H9 (cell line): ENCODE results near the gene UPB1. TPM values are rescaled to one million over a fixed set of nuclear protein-coding genes. Genes with fewer than 3 reads are reported as not detected.

Experiments used
- DNase-seq: peaks from one replicate; pipeline ENCODE4 v3.0.0-alpha.2; 2017
- H2AFZ ChIP-seq: one replicate; pipeline ENCODE4 v1.6.1; 2013; ENCODE audit warnings: mild to moderate bottlenecking, low read length, control low read depth, moderate library complexity
- H2AK5ac ChIP-seq: 2 replicates; pipeline ENCODE4 v1.6.1; 2013; ENCODE audit warnings: low read length, control low read depth, mixed read lengths; ENCODE audit not compliant: insufficient read length
- H2BK120ac ChIP-seq: one replicate; pipeline ENCODE4 v1.6.1; 2013; ENCODE audit warnings: low read depth, mild to moderate bottlenecking, low read length, control low read depth, inconsistent platforms; ENCODE audit not compliant: poor library complexity, severe bottlenecking
- H2BK12ac ChIP-seq: 2 replicates; pipeline ENCODE4 v1.6.1; 2013; ENCODE audit warnings: low read length, control low read depth, mixed read lengths, low read depth; ENCODE audit not compliant: insufficient read length
- H2BK15ac ChIP-seq: 2 replicates; pipeline ENCODE4 v1.6.1; 2013; ENCODE audit warnings: low read depth, low read length, control low read depth
- H2BK20ac ChIP-seq: one replicate; pipeline ENCODE4 v1.6.1; 2013; ENCODE audit warnings: low read depth, mild to moderate bottlenecking, low read length, control low read depth, inconsistent platforms; ENCODE audit not compliant: poor library complexity, severe bottlenecking
- H2BK5ac ChIP-seq: 2 replicates; pipeline ENCODE4 v1.6.1; 2013; ENCODE audit warnings: low read length, control low read depth, mixed read lengths; ENCODE audit not compliant: insufficient read length
- H3K14ac ChIP-seq: 2 replicates; pipeline ENCODE4 v1.6.1; 2013; ENCODE audit warnings: low read length, control low read depth; ENCODE audit not compliant: insufficient read depth
- H3K18ac ChIP-seq: 2 replicates; pipeline ENCODE4 v1.6.1; 2013; ENCODE audit warnings: low read depth, mild to moderate bottlenecking, mixed read lengths, low read length, control low read depth; ENCODE audit not compliant: insufficient read length
- H3K23ac ChIP-seq: 2 replicates; pipeline ENCODE4 v1.6.1; 2013; ENCODE audit warnings: low read length, control low read depth, mixed read lengths, low read depth; ENCODE audit not compliant: insufficient read length
- H3K23me2 ChIP-seq: 2 replicates; pipeline ENCODE4 v1.6.1; 2013; ENCODE audit warnings: low read depth, mild to moderate bottlenecking, mixed read lengths, low read length, control low read depth; ENCODE audit not compliant: insufficient read length, poor library complexity, severe bottlenecking
- H3K27ac ChIP-seq: 2 replicates; pipeline ENCODE4 v1.5.1; 2013; ENCODE audit warnings: low read length, control low read depth, mixed read lengths, low read depth; ENCODE audit not compliant: insufficient read length
- H3K27me3 ChIP-seq: 2 replicates; pipeline ENCODE4 v1.6.1; 2013; ENCODE audit warnings: low read length, control low read depth, inconsistent platforms; ENCODE audit not compliant: insufficient read depth
- H3K4ac ChIP-seq: 2 replicates; pipeline ENCODE4 v1.6.1; 2013; ENCODE audit warnings: low read depth, mild to moderate bottlenecking, control low read depth, inconsistent platforms, low read length, moderate library complexity
- H3K4me1 ChIP-seq: 2 replicates; pipeline ENCODE4 v1.6.1; 2013; ENCODE audit warnings: low read length, control low read depth, inconsistent platforms; ENCODE audit not compliant: insufficient read depth
- H3K4me2 ChIP-seq: 2 replicates; pipeline ENCODE4 v1.6.1; 2013; ENCODE audit warnings: low read length, control low read depth, mixed read lengths; ENCODE audit not compliant: insufficient read length, insufficient read depth
- H3K56ac ChIP-seq: 2 replicates; pipeline ENCODE4 v1.6.1; 2013; ENCODE audit warnings: low read depth, mild to moderate bottlenecking, mixed read lengths, low read length, control low read depth; ENCODE audit not compliant: insufficient read length
- H3K79me1 ChIP-seq: 2 replicates; pipeline ENCODE4 v1.6.1; 2013; ENCODE audit warnings: low read depth, mild to moderate bottlenecking, moderate library complexity, low read length, control low read depth, inconsistent platforms; ENCODE audit not compliant: insufficient read depth, poor library complexity, severe bottlenecking
- H3K79me2 ChIP-seq: 2 replicates; pipeline ENCODE4 v1.6.1; 2013; ENCODE audit warnings: low read length, control low read depth, inconsistent platforms; ENCODE audit not compliant: insufficient read depth
- H3K9ac ChIP-seq: 2 replicates; pipeline ENCODE4 v1.6.1; 2013; ENCODE audit warnings: low read length, control low read depth, mixed read lengths; ENCODE audit not compliant: insufficient read length; ENCODE audit errors: extremely low read depth
- H3K9me3 ChIP-seq: one replicate; pipeline ENCODE4 v1.6.1; 2013; ENCODE audit warnings: low read depth, low read length, inconsistent platforms; ENCODE audit not compliant: control insufficient read depth
- H3T11ph ChIP-seq: one replicate; pipeline ENCODE4 v1.6.1; 2013; ENCODE audit warnings: mild to moderate bottlenecking, low read length, control low read depth, inconsistent platforms
- H4K20me1 ChIP-seq: one replicate; pipeline ENCODE4 v1.6.1; 2013; ENCODE audit not compliant: control insufficient read depth, insufficient read length, insufficient read depth
- H4K5ac ChIP-seq: 2 replicates; pipeline ENCODE4 v1.6.1; 2013; ENCODE audit warnings: low read depth, mild to moderate bottlenecking, mixed read lengths, low read length, control low read depth; ENCODE audit not compliant: insufficient read length
- H4K8ac ChIP-seq: replicated peaks from 2 replicates; pipeline ENCODE4 v1.6.1; 2013; ENCODE audit warnings: low read length, control low read depth, mixed read lengths, low read depth; ENCODE audit not compliant: insufficient read length
- H4K91ac ChIP-seq: 2 replicates; pipeline ENCODE4 v1.6.1; 2013; ENCODE audit warnings: low read depth, mild to moderate bottlenecking, moderate library complexity, mixed read lengths, low read length, control low read depth; ENCODE audit not compliant: insufficient read length
- H3K27ac Mint-ChIP-seq, 3 experiments: 2 replicates in 2 of 3; 3 replicates in 1 of 3; pipeline ENCODE4 v1.8.0; 2020 to 2021; ENCODE audit warnings: mixed read lengths in 3 of 3, mild to moderate bottlenecking in 1 of 3, moderate library complexity in 1 of 3
- H3K27me3 Mint-ChIP-seq: 2 replicates; pipeline ENCODE4 v1.8.0; 2021; ENCODE audit warnings: low read depth, mild to moderate bottlenecking, moderate library complexity, mixed read lengths
- H3K36me3 Mint-ChIP-seq, 3 experiments: 2 replicates in 2 of 3; 3 replicates in 1 of 3; pipeline ENCODE4 v1.8.0; 2020 to 2021; ENCODE audit warnings: low read depth in 3 of 3, mixed read lengths in 3 of 3; ENCODE audit not compliant: insufficient read depth in 1 of 3
- H3K4me1 Mint-ChIP-seq, 2 experiments: 2 replicates each; pipeline ENCODE4 v1.8.0; 2020; ENCODE audit warnings: mixed read lengths in 2 of 2
- H3K4me3 Mint-ChIP-seq, 2 experiments: 2 replicates in 1 of 2; 3 replicates in 1 of 2; pipeline ENCODE4 v1.8.0; 2020 to 2021; ENCODE audit warnings: mild to moderate bottlenecking in 2 of 2, mixed read lengths in 2 of 2, moderate library complexity in 1 of 2
- H3K9me3 Mint-ChIP-seq, 2 experiments: 2 replicates in 1 of 2; 3 replicates in 1 of 2; pipeline ENCODE4 v1.8.0; 2020; ENCODE audit warnings: mild to moderate bottlenecking in 2 of 2, mixed read lengths in 2 of 2, moderate library complexity in 1 of 2
- CTCF ChIP-seq: fragments of 200-600 bp; sonication (generic); conservative IDR thresholded peaks from 3 replicates; pipeline ENCODE4 v1.8.0; 2021; ENCODE audit warnings: antibody characterized with exemption, mild to moderate bottlenecking
- WGBS: extraction: QIAGEN DNeasy Blood & Tissue Kit; methylation state at CpG from one replicate; pipeline ENCODE4 v1.1.7; 2013; ENCODE audit warnings: missing lambda C conversion rate, low lambda C conversion rate, mixed read lengths; ENCODE audit not compliant: insufficient read length; ENCODE audit errors: extremely low coverage; 5-methylcytosine and 5-hydroxymethylcytosine counted together
- total RNA-seq: library from RNA; stranded (reverse); gene quantifications from 2 replicates; pipeline ENCODE4 v1.2.1, GENCODE V29; 2021

Gene UPB1
- total RNA-seq, 1 experiment from 2014 or later, result not detected

- no peak overlapping the region for H2BK5ac ChIP-seq
- TF ChIP-seq CTCF, result no peak
- no peak overlapping the region for H3T11ph ChIP-seq
- no peaks in the 10 kb centered on the region for H3K79me1 ChIP-seq
- no peaks in the 10 kb centered on the region for H3K79me2 ChIP-seq
- H2BK20ac ChIP-seq, result no peak overlapping the region
- H3K27me3 ChIP-seq, result no peaks in the 10 kb centered on the region
- no peak for DNase-seq
- no peaks in the 10 kb centered on the region; the same call in 1 of the 2 replicates for H3K27me3 Mint-ChIP-seq
- H4K5ac ChIP-seq, result no peak overlapping the region
- peaks cover 2 to 3% of the 10 kb centered on the region in 2 experiments; a peak in 1 of 4 replicates for H3K4me1 Mint-ChIP-seq
- H2BK120ac ChIP-seq, result no peak overlapping the region
- no peak overlapping the region for H3K27ac Mint-ChIP-seq
- no peak overlapping the region for H4K91ac ChIP-seq
- WGBS, result no CpG with 5 or more reads among the region's 4 CpGs
- no peak overlapping the region for H2AFZ ChIP-seq
- peaks cover 0 to 9% (median 5%) of the 10 kb centered on the region in 3 experiments; a peak in 4 of 7 replicates for H3K36me3 Mint-ChIP-seq
- H4K20me1 ChIP-seq, result no peaks in the 10 kb centered on the region
- no peak overlapping the region for H3K14ac ChIP-seq
- no peak overlapping the region for H2BK12ac ChIP-seq
- H3K23ac ChIP-seq, result no peak overlapping the region
- H3K18ac ChIP-seq, result no peak overlapping the region
- H3K9me3 ChIP-seq, result no peaks in the 10 kb centered on the region
- no peaks in the 10 kb centered on the region for H3K9me3 Mint-ChIP-seq
- no peak overlapping the region for H3K27ac ChIP-seq
- no peaks in the 10 kb centered on the region for H3K4me1 ChIP-seq
- no peak overlapping the region for H2BK15ac ChIP-seq
- H4K8ac ChIP-seq, result no peak overlapping the region
- no peaks in the 10 kb centered on the region for H3K23me2 ChIP-seq
- H3K9ac ChIP-seq, result no peak overlapping the region
- H3K56ac ChIP-seq, result no peak overlapping the region
- no peak overlapping the region for H2AK5ac ChIP-seq
- no peak overlapping the region for H3K4me3 Mint-ChIP-seq
- no peak overlapping the region for H3K4ac ChIP-seq
- H3K4me2 ChIP-seq, result no peak overlapping the region
These were observed 40.2 kb downstream of the UPB1 start for GRCh38 chr22:24535348-24535747.
